ENCODE data around the gene SLC2A14.
A peak's percentile ranks its signal among the peaks of the same experiment; 100 is the strongest.
"Not testable (repeated sequence)": the region's sequence is repeated elsewhere in the genome, so short reads cannot be mapped to it uniquely, and the experiment has no call there.

The SLC2A14 gene
- 0.06 to 4.8 (median 0.58) reads per million in 18 experiments for total RNA-seq

GRCh38 chr12:7872566-7873319 is at the start of gene SLC2A14:
TSS of gene SLC2A14 (minus strand) at chr12:7872915. CDS start at chr12:7869880, 3,035 bp downstream.
- DNase-seq, result no peak

- not testable (repeated sequence) for DNase-seq
Observed at GRCh38 chr12:7921181-7921580, 48.5 kb upstream of the SLC2A14 start.

- DNase-seq, result not testable (repeated sequence)
Observed at GRCh38 chr12:7918268-7918590, 45.5 kb upstream of the SLC2A14 start.

GRCh38 chr12:7917392-7918267 is 44.9 kb upstream of the SLC2A14 start:
- no peak for DNase-seq

- DNase-seq, result no peak
Observed at GRCh38 chr12:7916936-7917335, 44.2 kb upstream of the SLC2A14 start.

- DNase-seq, result no peak
Observed at GRCh38 chr12:7915661-7916403, 43.1 kb upstream of the SLC2A14 start.

GRCh38 chr12:7910106-7910505 is 37.4 kb upstream of the SLC2A14 start:
- DNase-seq, result not testable (repeated sequence)

- DNase-seq, result peak; percentile 50 to 58
Observed at GRCh38 chr12:7907009-7907408, 34.3 kb upstream of the SLC2A14 start.

- DNase-seq, result not testable (repeated sequence)
Observed at GRCh38 chr12:7906303-7906702, 33.6 kb upstream of the SLC2A14 start.

- not testable (repeated sequence) for DNase-seq
Observed at GRCh38 chr12:7905600-7906125, 32.9 kb upstream of the SLC2A14 start.

- no peak for DNase-seq
Observed at GRCh38 chr12:7905071-7905470, 32.4 kb upstream of the SLC2A14 start.

- not testable (repeated sequence) for DNase-seq
Observed at GRCh38 chr12:7902416-7902815, 29.7 kb upstream of the SLC2A14 start.

- DNase-seq, result no peak
Observed at GRCh38 chr12:7899755-7900154, 27.0 kb upstream of the SLC2A14 start.

GRCh38 chr12:7896726-7897125 is 24.0 kb upstream of the SLC2A14 start:
- not testable (repeated sequence) for DNase-seq

GRCh38 chr12:7892186-7892980 is 19.7 kb upstream of the SLC2A14 start:
- DNase-seq, result peak; percentile 7 to 27

- DNase-seq, result peak; percentile 47 to 49
Observed at GRCh38 chr12:7884689-7885088, 12.0 kb upstream of the SLC2A14 start.

GRCh38 chr12:7881736-7882120 is 9.0 kb upstream of the SLC2A14 start:
- DNase-seq, result not testable (repeated sequence)

GRCh38 chr12:7880952-7881735 is 8.4 kb upstream of the SLC2A14 start:
- not testable (repeated sequence) for DNase-seq

- no peak for DNase-seq
Observed at GRCh38 chr12:7879246-7879645, 6.5 kb upstream of the SLC2A14 start.

- DNase-seq, result no peak
Observed at GRCh38 chr12:7877420-7877819, 4.7 kb upstream of the SLC2A14 start.

GRCh38 chr12:7870335-7870734 is 2.4 kb downstream of the SLC2A14 start:
- DNase-seq, result no peak

All from inflammatory macrophage (primary cell).